ENCODE results near the gene CNNM4.
"Not testable (repeated sequence)": the region's sequence is repeated elsewhere in the genome, so short reads cannot be mapped to it uniquely, and the experiment has no call there.

Gene CNNM4

DNA sequence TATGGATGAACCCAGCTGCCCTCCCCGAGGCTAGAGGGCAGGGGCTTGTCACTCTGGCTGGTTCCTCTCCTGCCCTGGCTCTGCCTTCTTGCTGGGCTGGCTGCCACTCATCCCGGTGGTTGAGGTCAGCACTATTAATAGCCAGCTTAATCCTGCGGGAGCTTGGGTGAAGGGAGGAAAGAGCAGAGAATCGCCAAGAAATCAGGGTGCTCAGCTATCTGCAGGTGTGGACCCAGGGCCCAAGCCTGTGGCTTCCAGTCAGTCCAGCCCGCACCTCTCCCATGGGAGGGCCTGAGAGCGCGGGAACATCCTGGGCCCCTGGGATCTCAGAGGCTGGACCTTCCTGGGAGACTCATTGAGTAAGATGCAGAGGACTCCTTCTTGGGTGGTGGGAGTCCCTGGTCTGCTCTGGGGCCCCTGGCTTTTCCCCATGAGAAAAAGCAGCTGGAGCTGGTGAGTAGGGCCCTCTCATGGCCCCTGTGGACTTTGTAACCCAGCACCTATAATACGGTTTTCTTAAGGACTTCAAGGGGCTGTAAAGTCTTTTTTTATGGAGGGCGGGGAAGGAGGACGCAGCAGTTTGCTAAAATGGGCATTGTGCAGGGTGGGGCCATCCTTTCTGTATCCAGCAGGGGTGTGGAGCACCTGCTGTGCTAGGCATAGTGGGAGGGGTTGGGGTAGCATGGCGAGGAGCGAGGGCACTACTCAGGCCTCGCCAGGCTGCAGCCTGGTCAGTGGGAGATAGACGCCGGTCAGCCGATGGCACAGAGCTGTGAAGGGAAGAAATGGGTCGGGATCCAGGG lies 27.9 kb downstream of the CNNM4 start:
- Histone ChIP-seq H2AFZ (ENCODE audit: low read depth, low read length) (no peak overlapping the region), H3K4me1 (ENCODE audit: insufficient read depth, low read length) (no peaks in the 10 kb centered on the region), H3K36me3 (ENCODE audit: insufficient read depth, low read length) (no peaks in the 10 kb centered on the region), H3K4me3 (ENCODE audit: low read length) (no peak overlapping the region), H3K9me3 (ENCODE audit: low read length) (no peaks in the 10 kb centered on the region), H3K27me3 (ENCODE audit: insufficient read depth, low read length) (no peaks in the 10 kb centered on the region)

DNA sequence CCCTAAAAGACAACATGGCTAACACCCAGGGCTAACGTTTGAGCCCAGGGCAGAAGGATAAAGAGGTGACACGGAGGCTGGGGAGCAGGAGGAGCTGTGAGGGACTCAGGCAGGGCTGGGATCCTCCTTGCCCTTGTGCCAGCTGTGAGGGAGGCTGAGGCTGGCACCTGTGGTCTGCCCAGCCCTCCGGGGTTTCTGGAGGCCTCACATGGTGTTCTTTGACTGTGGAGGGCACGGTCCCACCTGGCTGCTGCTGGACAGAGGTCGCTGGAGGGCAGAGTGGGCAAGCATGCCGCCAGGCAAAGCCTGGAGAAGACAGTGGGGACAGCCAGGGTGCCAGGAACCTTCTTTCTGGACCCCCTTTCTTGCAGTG lies 28.5 kb downstream of the CNNM4 start:
- H3K9me3 ChIP-seq (ENCODE audit: low read length) = peaks cover under 1% of the 10 kb centered on the region
- no peaks in the 10 kb centered on the region for H3K27me3 ChIP-seq (ENCODE audit: insufficient read depth, low read length)
- H3K36me3 ChIP-seq (ENCODE audit: insufficient read depth, low read length) = no peaks in the 10 kb centered on the region
- H3K4me1 ChIP-seq (ENCODE audit: insufficient read depth, low read length) = no peaks in the 10 kb centered on the region
- H3K4me3 ChIP-seq (ENCODE audit: low read length) = no peak overlapping the region
- no peak overlapping the region for H2AFZ ChIP-seq (ENCODE audit: low read depth, low read length)

DNA sequence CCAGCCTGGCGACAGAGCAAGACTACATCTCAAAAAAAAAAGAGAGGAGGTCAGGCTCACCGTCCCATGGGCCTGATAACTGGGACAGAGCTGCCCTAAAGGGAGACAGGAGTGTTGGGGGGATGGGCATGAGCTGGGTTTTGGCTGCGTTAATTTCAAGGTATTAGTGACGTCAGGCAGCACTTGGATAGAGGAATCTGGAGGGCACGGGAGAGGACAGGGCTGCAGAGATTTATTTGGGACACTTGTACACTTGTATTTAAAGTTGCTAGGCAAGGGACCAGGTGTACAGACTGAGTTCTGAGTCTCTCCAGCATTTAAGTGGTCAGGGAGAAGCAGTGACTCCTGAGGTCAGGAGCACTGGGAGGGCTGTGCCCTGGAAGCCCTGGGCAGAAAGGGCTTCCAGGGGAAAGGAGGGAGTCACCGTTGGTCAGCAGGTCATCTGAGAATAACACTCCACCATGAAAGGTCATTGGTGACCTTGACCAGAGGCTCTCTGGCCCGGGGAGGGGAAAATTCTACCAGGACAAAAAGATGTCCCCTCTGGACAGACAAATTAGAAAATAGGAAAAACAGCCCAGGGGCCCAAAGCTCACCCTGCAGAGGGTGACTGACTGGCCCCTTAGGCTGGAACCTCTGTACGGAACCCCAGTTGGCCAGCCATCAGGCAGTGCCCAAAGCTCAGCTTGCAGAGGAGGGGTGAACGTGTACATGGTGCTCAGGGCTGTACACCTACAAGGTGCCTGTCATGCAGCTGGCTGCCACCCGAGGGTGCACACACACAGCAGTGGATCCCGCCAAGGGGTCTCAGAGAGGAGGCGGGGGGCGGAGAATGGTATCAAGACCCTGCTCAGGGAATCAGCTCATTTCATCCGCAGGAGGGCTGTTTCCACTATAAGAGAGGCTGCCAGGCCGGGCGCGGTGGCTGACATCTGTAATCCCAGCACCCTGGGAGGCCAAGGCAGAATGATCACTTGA lies 32.4 kb downstream of the CNNM4 start:
- peaks cover 4% of the 10 kb centered on the region for H3K9me3 ChIP-seq (ENCODE audit: low read length)
- no peak overlapping the region for H3K4me3 ChIP-seq (ENCODE audit: low read length)
- H3K36me3 ChIP-seq (ENCODE audit: insufficient read depth, low read length) = no peaks in the 10 kb centered on the region
- no peaks in the 10 kb centered on the region for H3K27me3 ChIP-seq (ENCODE audit: insufficient read depth, low read length)
- H3K4me1 ChIP-seq (ENCODE audit: insufficient read depth, low read length) = no peaks in the 10 kb centered on the region
- no peak overlapping the region for H2AFZ ChIP-seq (ENCODE audit: low read depth, low read length)

DNA sequence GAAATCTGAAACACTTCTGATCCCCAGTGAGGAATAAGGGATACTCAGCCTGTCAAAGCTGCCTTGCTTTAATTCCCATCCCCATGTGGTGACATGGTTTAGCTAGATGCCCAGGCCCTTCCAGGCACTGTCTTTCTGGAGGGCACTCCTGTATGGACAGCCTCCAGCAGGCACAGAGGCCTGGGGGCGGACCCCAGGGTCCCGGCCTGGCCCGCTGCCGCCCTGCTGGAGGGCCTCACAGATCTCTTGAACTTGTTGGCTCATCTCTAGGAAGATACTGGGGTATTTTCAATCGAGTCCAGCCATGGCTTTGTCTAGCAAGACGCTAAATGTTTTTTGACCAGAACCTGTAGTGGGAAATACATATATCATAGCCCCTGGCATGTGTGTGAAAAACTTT lies 34.4 kb downstream of the CNNM4 start:
- H2AFZ ChIP-seq (ENCODE audit: low read depth, low read length) = no peak overlapping the region
- H3K36me3 ChIP-seq (ENCODE audit: insufficient read depth, low read length) = peaks cover 2% of the 10 kb centered on the region
- H3K4me3 ChIP-seq (ENCODE audit: low read length) = no peak overlapping the region
- H3K4me1 ChIP-seq (ENCODE audit: insufficient read depth, low read length) = no peaks in the 10 kb centered on the region
- no peaks in the 10 kb centered on the region for H3K27me3 ChIP-seq (ENCODE audit: insufficient read depth, low read length)
- peaks cover 4% of the 10 kb centered on the region for H3K9me3 ChIP-seq (ENCODE audit: low read length)

DNA sequence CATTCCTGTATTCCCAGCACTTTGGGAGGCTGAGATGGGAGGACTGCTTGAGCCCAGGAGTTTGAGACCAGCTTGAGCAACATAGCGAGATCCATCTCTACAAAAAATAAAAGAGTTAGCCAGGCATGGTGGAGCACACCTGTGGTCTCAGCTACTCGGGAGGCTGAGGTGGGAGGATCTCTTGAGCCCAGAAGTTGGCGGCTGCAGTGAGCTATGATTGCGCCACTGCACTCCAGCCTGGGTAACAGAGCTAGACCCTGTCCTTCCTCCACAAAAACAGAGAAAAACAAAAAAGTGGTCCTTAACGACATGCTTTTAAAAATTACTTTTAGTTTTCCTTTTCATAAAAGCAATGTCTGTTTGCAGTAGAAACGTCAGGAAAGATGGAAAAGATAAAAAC lies 35.8 kb downstream of the CNNM4 start:
- H2AFZ ChIP-seq (ENCODE audit: low read depth, low read length); H3K27me3 ChIP-seq (ENCODE audit: insufficient read depth, low read length); H3K4me1 ChIP-seq (ENCODE audit: insufficient read depth, low read length); H3K36me3 ChIP-seq (ENCODE audit: insufficient read depth, low read length); H3K4me3 ChIP-seq (ENCODE audit: low read length); H3K9me3 ChIP-seq (ENCODE audit: low read length): not testable (repeated sequence)

DNA sequence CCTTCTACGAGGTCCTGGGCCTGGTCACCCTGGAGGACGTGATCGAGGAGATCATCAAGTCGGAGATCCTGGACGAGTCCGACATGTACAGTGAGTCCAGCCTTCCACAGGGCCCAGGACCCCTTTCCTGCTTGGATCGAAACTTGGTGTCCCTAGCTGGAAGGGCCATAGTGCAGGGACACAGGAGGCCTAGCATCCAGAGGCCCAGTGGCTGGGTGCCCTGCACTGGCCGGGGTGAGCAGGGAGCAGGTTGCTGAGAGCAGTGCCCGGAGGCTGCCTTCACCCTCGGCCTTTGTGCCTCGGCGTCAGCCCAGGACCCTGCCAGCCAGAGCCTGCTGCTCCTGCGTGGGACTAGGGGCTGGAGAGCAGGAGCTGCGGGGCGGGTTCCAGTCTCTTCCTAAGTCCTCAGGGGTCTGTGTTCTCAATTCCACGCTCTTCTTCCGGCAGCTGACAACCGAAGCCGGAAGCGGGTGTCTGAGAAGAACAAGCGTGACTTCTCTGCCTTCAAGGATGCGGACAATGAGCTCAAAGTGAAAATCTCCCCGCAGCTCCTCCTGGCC lies 36.4 kb downstream of the CNNM4 start:
- Histone ChIP-seq H3K36me3 (ENCODE audit: insufficient read depth, low read length) (peaks cover 7% of the 10 kb centered on the region), H3K4me1 (ENCODE audit: insufficient read depth, low read length) (no peaks in the 10 kb centered on the region), H2AFZ (ENCODE audit: low read depth, low read length) (no peak overlapping the region), H3K9me3 (ENCODE audit: low read length) (peaks cover 4% of the 10 kb centered on the region), H3K4me3 (ENCODE audit: low read length) (no peak overlapping the region), H3K27me3 (ENCODE audit: insufficient read depth, low read length) (no peaks in the 10 kb centered on the region)

DNA sequence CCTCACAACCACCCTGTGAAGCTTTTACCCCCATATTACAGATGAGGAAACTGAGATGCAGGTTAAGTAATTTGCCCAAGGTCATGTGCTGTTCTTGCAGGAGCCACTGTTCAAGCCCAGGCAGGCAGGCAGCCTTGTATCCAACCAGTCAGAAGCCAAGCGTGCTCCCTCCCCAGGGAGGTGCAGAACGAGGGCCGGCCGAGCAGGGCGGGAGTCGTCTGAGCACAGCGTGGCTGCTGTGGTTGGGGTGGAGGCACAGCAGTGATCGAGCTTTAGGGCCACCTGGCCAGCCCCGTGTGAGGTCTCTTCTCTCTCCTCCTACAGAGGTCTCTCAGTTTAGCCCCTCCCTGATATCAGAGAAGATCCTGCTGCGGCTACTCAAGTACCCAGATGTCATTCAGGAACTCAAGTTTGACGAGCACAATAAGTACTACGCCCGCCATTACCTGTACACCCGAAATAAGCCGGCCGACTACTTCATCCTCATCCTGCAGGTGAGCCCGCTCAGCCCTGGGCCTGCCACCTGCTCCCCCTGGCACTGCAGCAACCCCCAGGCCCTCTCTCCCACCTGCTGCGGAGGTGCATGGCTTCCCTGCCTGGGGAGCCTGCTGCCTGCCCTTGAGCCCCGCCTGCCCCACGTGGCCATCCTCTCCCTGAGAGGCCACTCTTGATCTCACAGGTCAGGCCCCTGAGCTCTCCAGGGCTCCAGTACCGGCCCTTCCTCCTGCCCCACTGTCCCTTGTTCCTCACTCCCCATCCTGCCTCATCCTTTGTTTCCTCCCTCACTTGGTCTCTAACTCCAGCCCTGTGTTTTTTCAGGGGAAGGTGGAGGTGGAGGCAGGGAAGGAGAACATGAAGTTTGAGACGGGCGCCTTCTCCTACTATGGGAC lies 38.3 kb downstream of the CNNM4 start:
- Histone ChIP-seq H3K9me3 (ENCODE audit: low read length) (peaks cover 4% of the 10 kb centered on the region), H3K27me3 (ENCODE audit: insufficient read depth, low read length) (no peaks in the 10 kb centered on the region), H3K4me1 (ENCODE audit: insufficient read depth, low read length) (no peaks in the 10 kb centered on the region), H2AFZ (ENCODE audit: low read depth, low read length) (no peak overlapping the region), H3K4me3 (ENCODE audit: low read length) (no peak overlapping the region), H3K36me3 (ENCODE audit: insufficient read depth, low read length) (peaks cover 7% of the 10 kb centered on the region)

DNA sequence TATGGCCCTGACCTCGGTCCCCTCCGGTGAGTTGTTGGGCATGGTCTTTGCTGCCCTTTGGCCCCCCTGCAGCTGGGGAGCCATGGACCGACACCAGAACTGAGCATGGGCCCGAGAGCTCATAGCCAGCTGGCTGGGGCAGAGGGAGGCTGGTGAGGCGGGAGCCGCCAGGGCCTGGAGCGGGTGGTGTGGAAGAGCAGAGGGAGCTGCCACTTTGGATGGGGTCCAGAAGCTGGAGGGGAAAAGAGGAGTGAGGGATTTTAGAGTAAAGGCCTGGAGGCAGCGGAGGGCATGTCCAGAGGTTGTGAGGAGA lies 38.9 kb downstream of the CNNM4 start:
- H3K36me3 ChIP-seq (ENCODE audit: insufficient read depth, low read length) = peaks cover 7% of the 10 kb centered on the region
- no peak overlapping the region for H2AFZ ChIP-seq (ENCODE audit: low read depth, low read length)
- H3K4me1 ChIP-seq (ENCODE audit: insufficient read depth, low read length) = no peaks in the 10 kb centered on the region
- no peaks in the 10 kb centered on the region for H3K27me3 ChIP-seq (ENCODE audit: insufficient read depth, low read length)
- H3K4me3 ChIP-seq (ENCODE audit: low read length) = no peak overlapping the region
- H3K9me3 ChIP-seq (ENCODE audit: low read length) = no peaks in the 10 kb centered on the region

DNA sequence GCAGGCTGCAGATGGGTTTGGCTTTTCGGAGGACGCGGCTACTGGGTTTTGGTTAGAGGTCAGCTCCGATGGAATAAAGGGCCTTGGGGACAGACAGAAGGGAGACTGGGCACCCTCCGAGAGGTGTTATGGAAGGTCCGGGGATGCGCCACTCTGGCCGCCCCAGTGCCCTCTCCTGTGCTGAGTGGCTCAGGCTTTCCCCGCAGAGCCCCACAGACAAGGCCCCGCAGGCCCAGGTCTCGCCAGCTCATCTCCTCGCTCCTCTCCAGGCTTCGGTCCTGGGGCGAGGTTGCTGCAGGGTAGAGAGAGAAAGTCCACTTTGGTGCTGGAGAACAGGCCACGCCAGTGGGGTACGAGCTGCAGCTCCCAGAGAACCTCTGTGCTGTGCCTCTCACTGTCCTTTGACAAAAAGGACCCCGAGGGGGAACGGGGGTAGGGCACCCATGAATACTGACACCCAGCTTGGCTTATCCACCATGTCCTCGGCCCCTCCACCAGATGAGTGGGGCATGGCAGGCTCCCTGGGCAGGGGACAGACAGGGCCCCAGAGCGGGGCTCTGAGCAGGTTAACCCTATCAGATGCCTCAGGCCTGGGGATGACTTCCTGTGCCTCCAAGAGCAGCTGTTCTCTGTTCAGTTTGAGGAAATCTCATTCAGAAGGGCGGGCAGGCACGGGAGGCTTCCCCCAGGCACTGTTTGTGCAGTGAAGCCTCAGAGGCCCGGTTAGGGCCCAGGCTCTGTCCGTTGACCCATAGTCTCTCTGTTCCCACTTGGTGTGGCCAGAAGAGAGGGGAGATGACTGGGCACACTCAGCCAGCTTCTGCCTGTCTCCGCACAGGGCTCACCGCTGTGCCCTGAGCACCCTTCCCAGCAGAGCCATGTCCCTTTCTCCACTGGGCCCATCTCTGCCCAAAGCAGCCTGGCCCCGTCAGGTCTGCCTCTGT lies 39.6 kb downstream of the CNNM4 start:
- no peaks in the 10 kb centered on the region for H3K4me1 ChIP-seq (ENCODE audit: insufficient read depth, low read length)
- H3K9me3 ChIP-seq (ENCODE audit: low read length) = no peaks in the 10 kb centered on the region
- H2AFZ ChIP-seq (ENCODE audit: low read depth, low read length) = no peak overlapping the region
- H3K36me3 ChIP-seq (ENCODE audit: insufficient read depth, low read length) = peaks cover 7% of the 10 kb centered on the region
- no peaks in the 10 kb centered on the region for H3K27me3 ChIP-seq (ENCODE audit: insufficient read depth, low read length)
- no peak overlapping the region for H3K4me3 ChIP-seq (ENCODE audit: low read length)

DNA sequence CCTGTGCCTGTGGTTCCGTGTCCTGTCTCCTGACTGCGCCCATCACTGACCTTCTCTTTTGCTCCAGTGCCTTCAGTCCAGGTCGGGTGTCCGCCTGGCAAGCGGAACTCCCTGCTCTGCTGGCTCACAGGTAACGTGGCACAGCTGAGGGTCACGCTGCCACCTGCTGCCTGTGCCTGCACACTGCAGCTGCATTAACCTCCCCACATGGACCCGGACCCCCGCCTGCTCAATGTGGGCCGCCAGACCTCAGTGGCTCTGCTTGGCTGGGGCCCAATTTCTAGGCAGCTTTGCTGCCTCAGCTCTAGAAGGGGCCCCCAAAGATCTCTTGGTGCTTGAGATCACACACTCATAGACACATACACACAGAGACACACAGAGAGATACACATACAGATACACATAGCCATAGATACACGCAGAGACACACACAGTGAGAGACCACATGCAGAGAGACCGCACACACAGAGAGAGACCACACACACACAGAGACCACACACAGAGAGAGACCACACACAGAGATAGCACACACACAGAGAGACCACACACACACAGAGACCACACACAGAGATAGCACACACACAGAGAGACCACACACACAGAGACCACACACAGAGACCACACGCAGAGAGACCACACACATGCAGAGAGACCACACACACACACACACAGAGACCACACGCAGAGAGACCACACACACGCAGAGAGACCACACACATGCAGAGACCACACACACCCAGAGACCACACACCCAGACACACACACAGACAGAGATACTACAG lies 40.5 kb downstream of the CNNM4 start:
- H3K4me1 ChIP-seq (ENCODE audit: insufficient read depth, low read length) = no peaks in the 10 kb centered on the region
- H2AFZ ChIP-seq (ENCODE audit: low read depth, low read length) = no peak overlapping the region
- no peaks in the 10 kb centered on the region for H3K27me3 ChIP-seq (ENCODE audit: insufficient read depth, low read length)
- H3K36me3 ChIP-seq (ENCODE audit: insufficient read depth, low read length) = peaks cover 7% of the 10 kb centered on the region
- no peaks in the 10 kb centered on the region for H3K9me3 ChIP-seq (ENCODE audit: low read length)
- no peak overlapping the region for H3K4me3 ChIP-seq (ENCODE audit: low read length)

DNA sequence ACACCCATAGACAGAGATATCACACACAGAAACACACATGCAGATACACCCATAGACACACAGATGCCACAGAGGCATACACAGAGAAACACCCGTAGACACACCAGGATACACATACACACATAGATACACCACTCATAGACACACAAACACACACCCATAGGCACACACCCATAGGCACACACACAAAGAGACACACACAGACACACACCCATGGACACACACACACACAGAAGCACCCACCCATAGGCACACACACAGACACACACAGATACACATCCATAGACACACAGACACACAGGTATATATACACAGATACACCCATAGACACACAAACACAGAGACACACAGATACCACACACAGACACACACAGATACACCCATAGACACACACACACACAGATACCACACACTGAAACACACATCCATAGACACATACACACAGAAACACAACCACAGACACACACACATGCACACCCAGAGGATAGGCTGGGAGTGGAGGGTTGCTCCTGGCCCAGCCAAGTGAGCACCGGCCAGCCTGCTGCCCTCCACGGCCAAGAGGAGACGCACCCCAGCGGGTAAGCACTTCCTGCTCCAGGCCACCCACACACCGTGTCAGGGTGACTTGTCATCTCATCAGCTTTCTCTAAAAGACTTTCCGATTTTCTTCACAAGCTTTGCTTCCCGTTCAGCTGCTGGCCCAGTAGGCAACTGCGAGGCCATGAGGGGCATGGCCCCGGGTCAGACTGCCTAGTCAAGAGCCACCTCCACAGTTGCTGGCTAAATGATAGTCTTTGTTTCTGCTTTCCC lies 41.3 kb downstream of the CNNM4 start:
- Histone ChIP-seq H2AFZ (ENCODE audit: low read depth, low read length) (no peak overlapping the region), H3K4me3 (ENCODE audit: low read length) (no peak overlapping the region), H3K36me3 (ENCODE audit: insufficient read depth, low read length) (peaks cover 7% of the 10 kb centered on the region), H3K9me3 (ENCODE audit: low read length) (no peaks in the 10 kb centered on the region), H3K27me3 (ENCODE audit: insufficient read depth, low read length) (no peaks in the 10 kb centered on the region), H3K4me1 (ENCODE audit: insufficient read depth, low read length) (no peaks in the 10 kb centered on the region)

Measured in neuron (in vitro differentiated cells).